ENCODE data around the gene CCDC192. TPM values are rescaled to one million over a fixed set of nuclear protein-coding genes. Genes with fewer than 3 reads are reported as not detected.

Gene CCDC192
- total RNA-seq, 3 donors from 2014 or later, result 1.3 TPM; not detected in 2

DNA sequence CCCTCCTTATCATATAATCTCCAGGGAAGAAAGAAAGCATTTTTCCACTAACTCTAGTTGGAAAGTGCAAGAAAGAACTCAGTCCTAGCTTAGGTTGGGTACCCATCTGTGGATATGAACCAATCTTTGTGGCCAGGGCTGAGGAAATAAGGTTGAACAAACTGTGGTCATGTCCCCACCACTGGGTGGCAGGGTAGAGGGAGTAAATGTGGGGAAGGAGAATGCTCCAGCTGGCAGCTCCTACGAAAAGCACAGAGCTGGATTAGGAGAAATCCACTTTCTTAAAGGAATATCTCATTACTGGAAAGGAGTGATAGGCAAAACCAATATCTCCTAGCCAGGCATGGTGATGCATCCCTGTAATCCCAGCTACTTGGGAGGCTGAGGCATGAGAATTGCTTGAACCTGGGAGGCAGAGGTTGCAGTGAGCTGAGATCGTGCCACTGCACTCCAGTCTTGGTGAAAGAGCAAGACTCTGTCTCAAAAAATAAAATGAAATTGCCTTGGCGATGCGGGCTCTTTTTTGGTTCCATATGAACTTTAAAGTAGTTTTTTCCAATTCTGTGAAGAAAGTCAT lies 175.1 kb downstream of the CCDC192 start:
- no peaks in the 10 kb centered on the region for H3K4me1 ChIP-seq
- no peak for DNase-seq (ENCODE audit: low spot score in 2 of 2)
- H3K27me3 ChIP-seq, result no peaks in the 10 kb centered on the region
- no peak for TF ChIP-seq POLR2AphosphoS5 (IDR thresholded peaks at IDR 0.05)
- TF ChIP-seq, protein P1, sequence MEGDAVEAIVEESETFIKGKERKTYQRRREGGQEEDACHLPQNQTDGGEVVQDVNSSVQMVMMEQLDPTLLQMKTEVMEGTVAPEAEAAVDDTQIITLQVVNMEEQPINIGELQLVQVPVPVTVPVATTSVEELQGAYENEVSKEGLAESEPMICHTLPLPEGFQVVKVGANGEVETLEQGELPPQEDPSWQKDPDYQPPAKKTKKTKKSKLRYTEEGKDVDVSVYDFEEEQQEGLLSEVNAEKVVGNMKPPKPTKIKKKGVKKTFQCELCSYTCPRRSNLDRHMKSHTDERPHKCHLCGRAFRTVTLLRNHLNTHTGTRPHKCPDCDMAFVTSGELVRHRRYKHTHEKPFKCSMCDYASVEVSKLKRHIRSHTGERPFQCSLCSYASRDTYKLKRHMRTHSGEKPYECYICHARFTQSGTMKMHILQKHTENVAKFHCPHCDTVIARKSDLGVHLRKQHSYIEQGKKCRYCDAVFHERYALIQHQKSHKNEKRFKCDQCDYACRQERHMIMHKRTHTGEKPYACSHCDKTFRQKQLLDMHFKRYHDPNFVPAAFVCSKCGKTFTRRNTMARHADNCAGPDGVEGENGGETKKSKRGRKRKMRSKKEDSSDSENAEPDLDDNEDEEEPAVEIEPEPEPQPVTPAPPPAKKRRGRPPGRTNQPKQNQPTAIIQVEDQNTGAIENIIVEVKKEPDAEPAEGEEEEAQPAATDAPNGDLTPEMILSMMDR (IDR thresholded peaks at IDR 0.05), result peak; percentile 10 to 40 (median 36)
- TF ChIP-seq POLR2A (IDR thresholded peaks at IDR 0.05), result no peak
- H3K9me3 ChIP-seq, result no peaks in the 10 kb centered on the region
- intact Hi-C loops (cut with DNase I; ENCODE audit: low total_unique reads), result no loop called here
- H3K27ac ChIP-seq, result no peak overlapping the region
- H3K4me3 ChIP-seq, result no peak overlapping the region
- no peaks in the 10 kb centered on the region for H3K36me3 ChIP-seq

DNA sequence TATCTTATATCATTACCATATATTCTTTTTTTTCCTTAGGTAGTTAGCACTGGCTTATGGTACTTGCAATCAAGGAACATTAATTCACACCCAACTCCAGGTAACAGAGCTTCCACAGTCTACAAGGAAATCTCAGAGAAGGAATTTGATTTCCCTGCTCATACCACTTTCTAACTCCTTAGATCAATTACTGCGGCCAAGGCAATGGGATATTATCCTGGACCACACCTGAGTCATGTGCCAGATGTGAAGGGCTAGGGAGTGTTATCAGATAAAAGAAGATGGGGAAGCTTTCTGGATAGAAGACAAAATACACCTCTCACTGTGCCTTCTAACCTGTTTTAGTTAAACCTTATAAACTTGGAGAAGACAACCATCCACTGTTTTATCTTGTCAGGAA lies 181.2 kb downstream of the CCDC192 start:
- Histone ChIP-seq H3K36me3 (no peaks in the 10 kb centered on the region), H3K4me3 (no peak overlapping the region), H3K27ac (peak overlapping the region; percentile 27 to 52), H3K4me1 (peaks cover 0 to 7% of the 10 kb centered on the region in 2 donors), H3K9me3 (no peaks in the 10 kb centered on the region), H3K27me3 (no peaks in the 10 kb centered on the region)
- TF ChIP-seq POLR2A (IDR thresholded peaks at IDR 0.05) (no peak), POLR2AphosphoS5 (IDR thresholded peaks at IDR 0.05) (no peak)
- TF ChIP-seq, protein P1 (IDR thresholded peaks at IDR 0.05), result no peak
- DNase-seq (ENCODE audit: low spot score in 2 of 2), result no peak
- intact Hi-C loops (cut with DNase I; ENCODE audit: low total_unique reads), result no loop called here

DNA sequence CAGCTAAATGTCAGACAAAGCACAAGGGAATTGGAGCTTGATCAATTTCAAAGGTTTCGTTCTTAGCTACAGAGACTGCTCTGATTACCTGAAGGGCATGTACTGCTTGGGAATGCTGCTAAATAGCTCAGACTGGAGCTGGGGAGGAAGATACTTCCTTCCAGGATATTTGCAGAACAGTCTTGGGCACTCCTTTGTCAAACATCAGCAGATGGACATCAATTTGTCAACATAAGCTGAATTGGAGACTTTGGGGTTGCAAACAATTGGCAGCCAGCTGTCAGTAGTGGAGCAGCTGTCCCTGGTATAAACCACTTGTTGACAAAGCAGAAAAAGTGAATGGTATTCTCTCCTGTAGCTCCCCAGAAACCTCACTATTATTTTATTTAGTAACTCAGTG lies 182.0 kb downstream of the CCDC192 start:
- Histone ChIP-seq H3K4me1 (peaks cover 0 to 7% of the 10 kb centered on the region in 2 donors), H3K36me3 (no peaks in the 10 kb centered on the region), H3K27ac (peak overlapping the region; percentile 27 to 52), H3K27me3 (no peaks in the 10 kb centered on the region), H3K9me3 (no peaks in the 10 kb centered on the region), H3K4me3 (no peak overlapping the region)
- TF ChIP-seq POLR2AphosphoS5 (IDR thresholded peaks at IDR 0.05) (no peak), POLR2A (IDR thresholded peaks at IDR 0.05) (no peak)
- TF ChIP-seq, protein P1 (IDR thresholded peaks at IDR 0.05), result no peak
- DNase-seq (ENCODE audit: low spot score in 2 of 2), result no peak
- intact Hi-C loops (cut with DNase I; ENCODE audit: low total_unique reads), result no loop called here

DNA sequence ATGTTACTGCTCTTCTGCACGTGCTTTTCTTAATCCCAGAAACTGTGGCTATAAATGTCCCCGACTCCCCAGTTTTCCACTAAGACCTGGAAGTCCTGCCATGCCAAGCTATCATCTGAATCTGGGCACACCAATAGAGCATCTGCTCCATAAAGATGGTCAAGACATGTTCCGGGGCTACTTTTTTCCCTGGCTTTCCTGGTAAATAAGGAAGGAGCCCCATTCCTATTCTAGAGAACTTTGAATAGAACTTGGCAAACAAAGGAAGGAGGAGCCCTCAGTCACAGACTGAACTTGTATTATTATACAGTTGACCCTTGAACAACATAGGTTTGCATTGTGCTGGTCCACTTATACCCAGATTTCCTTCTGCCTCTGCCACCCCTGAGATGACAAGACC lies 182.9 kb downstream of the CCDC192 start:
- no peak for DNase-seq (ENCODE audit: low spot score in 2 of 2)
- no peaks in the 10 kb centered on the region for H3K9me3 ChIP-seq
- H3K36me3 ChIP-seq, result no peaks in the 10 kb centered on the region
- TF ChIP-seq POLR2A (IDR thresholded peaks at IDR 0.05) (no peak), POLR2AphosphoS5 (IDR thresholded peaks at IDR 0.05) (no peak)
- TF ChIP-seq, protein P1 (IDR thresholded peaks at IDR 0.05), result no peak
- H3K27ac ChIP-seq, result peak overlapping the region in 1 of 2 donors; percentile 27
- peaks cover 0 to 7% of the 10 kb centered on the region in 2 donors for H3K4me1 ChIP-seq
- intact Hi-C loops (cut with DNase I; ENCODE audit: low total_unique reads), result no loop called here
- no peaks in the 10 kb centered on the region for H3K27me3 ChIP-seq
- no peak overlapping the region for H3K4me3 ChIP-seq

GRCh38 chr5:127887282-127887681 lies 184.1 kb downstream of the CCDC192 start:
- H3K4me3 ChIP-seq, result no peak overlapping the region
- no peak overlapping the region for H3K27ac ChIP-seq
- DNase-seq (ENCODE audit: low spot score in 2 of 2), result no peak
- H3K27me3 ChIP-seq, result no peaks in the 10 kb centered on the region
- no peaks in the 10 kb centered on the region for H3K36me3 ChIP-seq
- H3K4me1 ChIP-seq, result peaks cover 0 to 7% of the 10 kb centered on the region in 2 donors
- intact Hi-C loops (cut with DNase I; ENCODE audit: low total_unique reads), result no loop called here
- H3K9me3 ChIP-seq, result no peaks in the 10 kb centered on the region
- TF ChIP-seq POLR2AphosphoS5 (IDR thresholded peaks at IDR 0.05), result no peak
- no peak for TF ChIP-seq POLR2A (IDR thresholded peaks at IDR 0.05)
